Measurements from ENCODE around the gene FRS3.

The FRS3 gene

GRCh38 chr6:41735427-41736185, 44.1 kb downstream of the FRS3 start, which contains the start of gene TFEB:
Gene TFEB (minus strand): TSS chr6:41735608. CDS start chr6:41691213, 44,395 bp downstream.
- H3K4me1 ChIP-seq (ENCODE audit: insufficient read depth, low read length, poor library complexity, severe bottlenecking): peaks cover 38% of the 10 kb centered on the region
- TF ChIP-seq EZH2phosphoT487 (IDR thresholded peaks at IDR 0.05; ENCODE audit: borderline replicate concordance) (no peak), CTCF (conservative IDR thresholded peaks at IDR 0.05; ENCODE audit: low read length) (peak; percentile 64)
- no peaks in the 10 kb centered on the region for H3K9me2 ChIP-seq (replicated peaks; ENCODE audit: low read depth, low read length)
- no peaks in the 10 kb centered on the region for H3F3A ChIP-seq (ENCODE audit: low read depth)
- peak within 1 kb of the TSS; percentile 75 for H3K4me2 ChIP-seq (ENCODE audit: low read depth, low read length, poor library complexity, severe bottlenecking)
- peak within 1 kb of the TSS; percentile 88 for H2AFZ ChIP-seq (ENCODE audit: low read length)
- H3K79me2 ChIP-seq (ENCODE audit: insufficient read depth, low read length): peaks cover 8% of the 10 kb centered on the region; the same call in 1 of the 2 replicates
- H4K20me1 ChIP-seq (ENCODE audit: insufficient read depth, low read length, poor library complexity, severe bottlenecking): no peaks in the 10 kb centered on the region
- H3K9ac ChIP-seq (ENCODE audit: low read depth, low read length, poor library complexity, severe bottlenecking): peak within 1 kb of the TSS; percentile 63
- no peaks in the 10 kb centered on the region for H3K36me3 ChIP-seq (ENCODE audit: insufficient read depth, low read length)
- H3K9me3 ChIP-seq (ENCODE audit: insufficient read depth, low read depth, low read length): no peaks in the 10 kb centered on the region
- H3K4me3 ChIP-seq (ENCODE audit: low read length, poor library complexity, severe bottlenecking): peak within 1 kb of the TSS; percentile 72
- no peaks in the 10 kb centered on the region for H3K27me3 ChIP-seq (ENCODE audit: insufficient read depth, low read length, poor library complexity, severe bottlenecking)

- no peaks in the 10 kb centered on the region for H3K27me3 ChIP-seq (ENCODE audit: insufficient read depth, low read length, poor library complexity, severe bottlenecking)
- H3F3A ChIP-seq (ENCODE audit: low read depth): no peaks in the 10 kb centered on the region
- no peaks in the 10 kb centered on the region for H4K20me1 ChIP-seq (ENCODE audit: insufficient read depth, low read length, poor library complexity, severe bottlenecking)
- peak overlapping the region; percentile 88 for H2AFZ ChIP-seq (ENCODE audit: low read length)
- TF ChIP-seq EZH2phosphoT487 (IDR thresholded peaks at IDR 0.05; ENCODE audit: borderline replicate concordance) (no peak), CTCF (conservative IDR thresholded peaks at IDR 0.05; ENCODE audit: low read length) (no peak)
- H3K9ac ChIP-seq (ENCODE audit: low read depth, low read length, poor library complexity, severe bottlenecking): peak overlapping the region; percentile 63
- H3K4me2 ChIP-seq (ENCODE audit: low read depth, low read length, poor library complexity, severe bottlenecking): peak overlapping the region; percentile 75
- peak overlapping the region; percentile 72 for H3K4me3 ChIP-seq (ENCODE audit: low read length, poor library complexity, severe bottlenecking)
- H3K9me3 ChIP-seq (ENCODE audit: insufficient read depth, low read depth, low read length): no peaks in the 10 kb centered on the region
- peaks cover 8% of the 10 kb centered on the region; the same call in 1 of the 2 replicates for H3K79me2 ChIP-seq (ENCODE audit: insufficient read depth, low read length)
- no peaks in the 10 kb centered on the region for H3K36me3 ChIP-seq (ENCODE audit: insufficient read depth, low read length)
- H3K9me2 ChIP-seq (replicated peaks; ENCODE audit: low read depth, low read length): no peaks in the 10 kb centered on the region
- H3K4me1 ChIP-seq (ENCODE audit: insufficient read depth, low read length, poor library complexity, severe bottlenecking): peaks cover 45% of the 10 kb centered on the region
Measured at GRCh38 chr6:41734666-41735426, 44.9 kb downstream of the FRS3 start.

- Histone ChIP-seq H3F3A (ENCODE audit: low read depth) (no peaks in the 10 kb centered on the region), H3K79me2 (ENCODE audit: insufficient read depth, low read length) (peaks cover 8% of the 10 kb centered on the region; the same call in 1 of the 2 replicates), H3K9ac (ENCODE audit: low read depth, low read length, poor library complexity, severe bottlenecking) (peak overlapping the region; percentile 63), H3K4me2 (ENCODE audit: low read depth, low read length, poor library complexity, severe bottlenecking) (peak overlapping the region; percentile 75), H3K9me2 (replicated peaks; ENCODE audit: low read depth, low read length) (no peaks in the 10 kb centered on the region), H3K36me3 (ENCODE audit: insufficient read depth, low read length) (no peaks in the 10 kb centered on the region), H4K20me1 (ENCODE audit: insufficient read depth, low read length, poor library complexity, severe bottlenecking) (no peaks in the 10 kb centered on the region), H3K4me1 (ENCODE audit: insufficient read depth, low read length, poor library complexity, severe bottlenecking) (peaks cover 52% of the 10 kb centered on the region), H3K9me3 (ENCODE audit: insufficient read depth, low read depth, low read length) (no peaks in the 10 kb centered on the region), H3K4me3 (ENCODE audit: low read length, poor library complexity, severe bottlenecking) (peak overlapping the region; percentile 72), H2AFZ (ENCODE audit: low read length) (peak overlapping the region; percentile 88), H3K27me3 (ENCODE audit: insufficient read depth, low read length, poor library complexity, severe bottlenecking) (no peaks in the 10 kb centered on the region)
- TF ChIP-seq CTCF (conservative IDR thresholded peaks at IDR 0.05; ENCODE audit: low read length): no peak
- TF ChIP-seq EZH2phosphoT487 (IDR thresholded peaks at IDR 0.05; ENCODE audit: borderline replicate concordance): no peak
Measured at GRCh38 chr6:41733707-41734665, 45.7 kb downstream of the FRS3 start.
